HepG2 (cell line): ENCODE measurements around the gene SIK2.

Experiments
- ASH2L ChIP-seq: fragments of 300-600, 200-600 bp; sonication (generic); IDR thresholded peaks from 2 replicates; pipeline ENCODE4 v1.7.0; 2017; ENCODE audit warnings: low read depth, mild to moderate bottlenecking, moderate library complexity, mixed read lengths, low read length; ENCODE audit not compliant: insufficient read length
- CEBPB ChIP-seq: IDR thresholded peaks from 2 replicates; pipeline ENCODE4 v1.6.1; 2011; ENCODE audit warnings: low read depth, low read length, improper control_type of control experiment, borderline replicate concordance
- TFE3 ChIP-seq: IDR thresholded peaks from 2 replicates; pipeline ENCODE4 v1.6.1; 2016
- ZNF512 ChIP-seq: sonication (generic); formaldehyde crosslinking; IDR thresholded peaks from 2 replicates; pipeline ENCODE4 v1.4.0; 2020; ENCODE audit warnings: mild to moderate bottlenecking, missing genetic modification reagents
- ZNF777 ChIP-seq: sonication (generic); formaldehyde crosslinking; IDR thresholded peaks from 2 replicates; pipeline ENCODE4 v1.4.0; 2020; ENCODE audit warnings: missing genetic modification reagents
- TF ChIP-seq, protein P1 (sequence below), 2 experiments: sonication (generic) in 1 of 2; formaldehyde crosslinking in 1 of 2; IDR thresholded peaks; 2 replicates each; pipeline versions ENCODE4 v1.5.1 to v1.6.1; 2011 to 2020; ENCODE audit warnings: borderline replicate concordance in 1 of 2, low read depth in 1 of 2, low read length in 1 of 2, mild to moderate bottlenecking in 1 of 2, missing genetic modification reagents in 1 of 2, moderate library complexity in 1 of 2

GRCh38 chr11:111734101-111734953, 132.1 kb downstream of the SIK2 start:
- no peak for TF ChIP-seq CEBPB
- no peak for TF ChIP-seq ZNF777 (CRISPR knock-in tag)
- TF ChIP-seq TFE3 (CRISPR knock-in tag): no peak
- no peak for TF ChIP-seq ASH2L
- no peak for TF ChIP-seq ZNF512 (CRISPR knock-in tag)
- TF ChIP-seq, protein P1, sequence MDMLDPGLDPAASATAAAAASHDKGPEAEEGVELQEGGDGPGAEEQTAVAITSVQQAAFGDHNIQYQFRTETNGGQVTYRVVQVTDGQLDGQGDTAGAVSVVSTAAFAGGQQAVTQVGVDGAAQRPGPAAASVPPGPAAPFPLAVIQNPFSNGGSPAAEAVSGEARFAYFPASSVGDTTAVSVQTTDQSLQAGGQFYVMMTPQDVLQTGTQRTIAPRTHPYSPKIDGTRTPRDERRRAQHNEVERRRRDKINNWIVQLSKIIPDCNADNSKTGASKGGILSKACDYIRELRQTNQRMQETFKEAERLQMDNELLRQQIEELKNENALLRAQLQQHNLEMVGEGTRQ (IDR thresholded peaks at IDR 0.05; ENCODE audit: low read depth, low read length): no peak
- TF ChIP-seq, protein P1 (CRISPR knock-in tag; IDR thresholded peaks at IDR 0.05; ENCODE audit: borderline replicate concordance): no peak
